AG04449 (cell line): Measurements from ENCODE around the gene KCNMB4.

ENCODE experiments used
- CTCF ChIA-PET: fragments of 350-600 bp; formaldehyde crosslinking; extraction: SDS; loops from one replicate; lab custom pipeline; 2021; ENCODE audit warnings: antibody characterized with exemption; lab: Yijun Ruan, JAX
- POLR2A ChIA-PET: fragments of 400-600, 350-600 bp; formaldehyde crosslinking; extraction: SDS; loops from one replicate; lab custom pipeline; 2020; ENCODE audit warnings: antibody characterized with exemption, inconsistent platforms; lab: Yijun Ruan, JAX
- DNase-seq: peaks from one replicate; pipeline ENCODE4 v3.0.0-alpha.2; 2010; ENCODE audit warnings: low read depth, low spot score
- H3K4me3 ChIP-seq: 2 replicates; pipeline ENCODE4 v1.5.1; 2011; ENCODE audit warnings: low read depth, mild to moderate bottlenecking, control low read depth, low read length
- TF ChIP-seq, protein P1 (sequence below): IDR thresholded peaks from one replicate; pipeline ENCODE4 v1.5.1; 2011; ENCODE audit warnings: mild to moderate bottlenecking, moderate library complexity, low read length, control low read depth, inconsistent platforms; ENCODE audit not compliant: insufficient read depth; ENCODE audit errors: missing control alignments

Gene KCNMB4

DNA sequence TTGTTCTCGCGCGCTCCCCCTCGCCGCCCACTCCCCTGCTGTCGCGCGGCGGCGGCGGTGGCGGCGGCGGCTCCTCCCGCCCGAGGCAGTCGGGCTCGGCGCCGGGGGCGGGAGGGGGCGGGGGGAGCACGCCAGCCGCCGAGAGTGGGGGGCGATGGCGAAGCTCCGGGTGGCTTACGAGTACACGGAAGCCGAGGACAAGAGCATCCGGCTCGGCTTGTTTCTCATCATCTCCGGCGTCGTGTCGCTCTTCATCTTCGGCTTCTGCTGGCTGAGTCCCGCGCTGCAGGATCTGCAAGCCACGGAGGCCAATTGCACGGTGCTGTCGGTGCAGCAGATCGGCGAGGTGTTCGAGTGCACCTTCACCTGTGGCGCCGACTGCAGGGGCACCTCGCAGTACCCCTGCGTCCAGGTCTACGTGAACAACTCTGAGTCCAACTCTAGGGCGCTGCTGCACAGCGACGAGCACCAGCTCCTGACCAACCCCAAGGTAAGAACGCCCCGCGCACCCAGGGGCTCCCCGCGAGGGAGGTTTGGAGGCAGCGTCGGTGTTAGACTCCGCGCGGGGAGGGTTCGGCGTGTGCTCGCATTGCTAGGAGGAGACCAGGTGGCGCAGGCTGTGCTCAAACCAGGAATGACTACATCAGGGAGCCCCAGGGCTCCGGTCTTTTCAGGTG lies 629 bp downstream of the KCNMB4 start:
- POLR2A ChIA-PET, result no interaction called here
- DNase-seq, result no peak
- CTCF ChIA-PET, result interaction anchor here (0.7 kb wide), 1 partner anchor 361 kb away, joined by 3 read pairs; no protein-coding TSS in a partner anchor
- H3K4me3 ChIP-seq, result peak overlapping the region; percentile 63
- TF ChIP-seq, protein P1, sequence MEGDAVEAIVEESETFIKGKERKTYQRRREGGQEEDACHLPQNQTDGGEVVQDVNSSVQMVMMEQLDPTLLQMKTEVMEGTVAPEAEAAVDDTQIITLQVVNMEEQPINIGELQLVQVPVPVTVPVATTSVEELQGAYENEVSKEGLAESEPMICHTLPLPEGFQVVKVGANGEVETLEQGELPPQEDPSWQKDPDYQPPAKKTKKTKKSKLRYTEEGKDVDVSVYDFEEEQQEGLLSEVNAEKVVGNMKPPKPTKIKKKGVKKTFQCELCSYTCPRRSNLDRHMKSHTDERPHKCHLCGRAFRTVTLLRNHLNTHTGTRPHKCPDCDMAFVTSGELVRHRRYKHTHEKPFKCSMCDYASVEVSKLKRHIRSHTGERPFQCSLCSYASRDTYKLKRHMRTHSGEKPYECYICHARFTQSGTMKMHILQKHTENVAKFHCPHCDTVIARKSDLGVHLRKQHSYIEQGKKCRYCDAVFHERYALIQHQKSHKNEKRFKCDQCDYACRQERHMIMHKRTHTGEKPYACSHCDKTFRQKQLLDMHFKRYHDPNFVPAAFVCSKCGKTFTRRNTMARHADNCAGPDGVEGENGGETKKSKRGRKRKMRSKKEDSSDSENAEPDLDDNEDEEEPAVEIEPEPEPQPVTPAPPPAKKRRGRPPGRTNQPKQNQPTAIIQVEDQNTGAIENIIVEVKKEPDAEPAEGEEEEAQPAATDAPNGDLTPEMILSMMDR, result no peak

DNA sequence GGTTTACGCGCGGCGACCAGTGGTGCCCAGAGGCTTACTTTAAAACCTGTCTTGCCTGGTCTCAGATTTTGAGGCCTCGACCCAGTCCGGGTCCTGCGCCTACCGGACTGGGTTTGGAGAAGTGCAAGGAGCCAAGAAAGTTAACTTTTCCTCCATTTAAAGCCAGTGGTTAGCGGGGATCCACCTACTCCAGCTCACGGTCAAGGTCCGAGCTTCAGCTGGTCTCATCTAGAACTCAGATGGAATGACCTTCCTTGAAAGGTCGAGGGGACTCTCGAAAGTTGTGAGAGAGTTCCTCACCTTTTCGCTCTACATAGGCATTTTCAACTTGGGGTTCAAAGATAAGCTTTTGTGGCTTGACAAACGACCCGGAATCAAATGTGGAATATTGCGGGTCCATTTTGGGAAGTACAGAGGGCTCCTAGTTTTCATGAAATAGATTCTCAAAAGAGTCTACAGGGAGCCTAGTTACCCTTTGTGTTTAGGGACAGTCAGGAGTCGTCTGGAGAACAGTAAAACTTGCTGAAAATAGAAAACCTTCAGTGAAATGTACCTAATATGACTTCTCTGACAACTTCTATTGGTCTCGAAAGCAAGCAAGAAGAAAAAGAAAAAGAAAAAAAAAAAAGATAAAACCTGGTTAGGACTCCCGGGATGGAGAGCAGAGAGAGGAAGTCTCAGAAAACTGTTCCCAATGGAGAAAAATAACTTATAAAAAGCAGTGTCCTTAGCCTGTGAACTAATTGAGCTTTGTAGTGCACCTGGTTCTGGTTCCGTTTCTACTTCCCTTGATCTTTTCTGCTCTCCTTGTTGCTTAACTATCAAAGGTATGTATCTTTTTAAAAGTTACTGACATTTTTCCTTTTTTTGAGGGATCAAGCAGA lies 1.4 kb downstream of the KCNMB4 start:
- CTCF ChIA-PET, result interaction anchor here (0.7 kb wide), 1 partner anchor 360 kb away, joined by 3 read pairs; no protein-coding TSS in a partner anchor
- DNase-seq, result no peak
- H3K4me3 ChIP-seq, result peak overlapping the region; percentile 63
- TF ChIP-seq, protein P1, result no peak
- POLR2A ChIA-PET, result no interaction called here

DNA sequence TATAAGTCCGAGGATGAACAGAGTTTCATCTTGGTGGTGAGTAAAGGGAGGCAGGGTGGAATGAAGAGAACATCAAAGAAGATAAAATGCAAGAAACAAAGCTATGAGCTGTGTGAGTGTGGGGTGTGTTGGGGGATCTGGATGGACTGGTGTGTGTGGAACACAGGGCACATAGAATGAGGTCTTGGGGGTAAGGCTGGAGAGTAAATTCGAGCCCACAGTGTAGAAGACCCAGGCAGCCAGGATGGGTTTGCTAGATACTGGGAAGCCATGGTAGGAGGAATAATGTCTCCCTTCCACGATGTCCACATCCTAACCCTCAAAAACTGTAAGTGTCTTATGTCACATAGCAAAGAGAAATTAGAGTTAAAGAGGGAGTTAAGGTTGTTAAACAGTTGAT lies 6.8 kb downstream of the KCNMB4 start:
- no peak for DNase-seq
- ChIA-PET POLR2A (no interaction called here), CTCF (no interaction called here)
- TF ChIP-seq, protein P1, result no peak
- H3K4me3 ChIP-seq, result no peak overlapping the region

DNA sequence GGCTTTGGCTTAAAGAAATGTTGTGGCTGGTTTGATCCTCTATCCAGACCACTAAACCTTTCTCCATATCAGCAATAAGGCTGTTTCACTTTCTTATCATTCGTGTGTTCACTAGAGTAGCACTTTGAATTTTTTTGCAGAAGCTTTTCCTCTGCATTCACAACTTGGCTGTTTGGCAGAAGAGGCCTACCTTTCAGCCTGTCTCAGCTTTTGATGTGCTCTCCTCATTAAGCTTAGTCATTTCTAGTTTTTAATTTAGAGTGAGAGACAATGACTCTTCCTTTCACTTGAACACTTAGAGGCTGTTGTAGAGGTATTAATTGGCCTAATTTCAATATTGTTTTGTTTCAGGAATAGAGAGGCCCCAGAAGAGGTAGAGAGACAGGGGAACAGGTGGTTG lies 13.8 kb downstream of the KCNMB4 start:
- H3K4me3 ChIP-seq, result no peak overlapping the region
- TF ChIP-seq, protein P1, result no peak
- ChIA-PET CTCF (interaction anchor here (0.9 kb wide), 1 partner anchor 31 kb away, joined by 3 read pairs; no protein-coding TSS in a partner anchor), POLR2A (no interaction called here)
- no peak for DNase-seq

DNA sequence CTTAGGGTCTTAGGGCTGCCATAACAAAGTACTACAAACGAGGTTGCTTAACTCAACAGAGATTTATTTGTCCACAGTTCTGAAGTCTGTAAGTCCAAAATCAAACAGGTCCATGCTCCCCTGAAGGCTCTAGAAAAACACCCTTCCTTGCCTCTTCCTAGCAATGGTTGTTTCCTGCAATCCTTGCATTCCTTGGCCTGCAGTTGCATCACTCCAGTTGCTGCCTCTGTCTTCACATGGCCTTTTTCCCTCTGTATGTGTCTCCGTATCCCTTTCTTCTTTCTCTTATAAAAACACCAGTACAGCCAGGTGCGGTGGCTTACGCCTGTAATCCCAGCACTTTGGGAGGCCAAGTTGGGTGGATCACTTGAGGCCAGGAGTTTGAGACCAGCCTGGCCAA lies 17.4 kb downstream of the KCNMB4 start:
- no peak overlapping the region for H3K4me3 ChIP-seq
- ChIA-PET POLR2A (no interaction called here), CTCF (no interaction called here)
- TF ChIP-seq, protein P1, result no peak
- DNase-seq, result no peak

DNA sequence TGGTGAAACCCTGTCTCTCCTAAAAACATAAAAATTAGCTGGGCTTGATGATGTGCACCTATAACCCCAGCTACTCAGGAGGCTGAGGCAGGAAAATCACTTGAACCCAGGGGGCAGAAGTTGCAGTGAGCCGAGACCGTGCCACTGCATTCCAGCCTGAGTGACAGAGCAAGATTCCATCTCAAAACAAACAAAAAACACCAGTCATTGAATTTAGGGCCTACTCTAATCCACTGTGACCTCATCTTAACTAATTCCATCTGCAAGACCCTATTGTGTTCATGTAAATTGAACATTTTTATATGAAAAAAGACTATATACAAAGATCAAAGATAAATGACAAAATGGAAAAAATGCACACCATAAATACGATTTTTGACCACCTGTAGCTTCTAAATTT lies 17.8 kb downstream of the KCNMB4 start:
- DNase-seq, result no peak
- CTCF ChIA-PET, result no interaction called here
- H3K4me3 ChIP-seq, result no peak overlapping the region
- TF ChIP-seq, protein P1, result no peak
- POLR2A ChIA-PET, result no interaction called here
